HG03175 (cell line): ENCODE measurements around the gene C4orf46.
A peak's percentile ranks its signal among the peaks of the same experiment; 100 is the strongest.

Source experiments
- ATAC-seq: cut with Tn5 transposase; IDR thresholded peaks from one replicate; pipeline ENCODE4 v1.9.1; 2021; ENCODE audit warnings: mild to moderate bottlenecking, moderate library complexity; ENCODE audit not compliant: unreplicated experiment

The C4orf46 gene

GRCh38 chr4:158656439-158656838 lies 15.2 kb downstream of the C4orf46 start:
- no peak for ATAC-seq

- no peak for ATAC-seq
Measured at GRCh38 chr4:158652920-158653319, 18.8 kb downstream of the C4orf46 start.

- no peak for ATAC-seq
Measured at GRCh38 chr4:158649111-158649680, 22.5 kb downstream of the C4orf46 start.

GRCh38 chr4:158644760-158645159 lies 26.9 kb downstream of the C4orf46 start:
- ATAC-seq = no peak

GRCh38 chr4:158644356-158644755 lies 27.3 kb downstream of the C4orf46 start:
- ATAC-seq = no peak

GRCh38 chr4:158636619-158637018 lies 35.1 kb downstream of the C4orf46 start:
- ATAC-seq = no peak

- no peak for ATAC-seq
Measured at GRCh38 chr4:158630893-158631292, 40.8 kb downstream of the C4orf46 start.

GRCh38 chr4:158625544-158625943 lies 46.1 kb downstream of the C4orf46 start:
- no peak for ATAC-seq

GRCh38 chr4:158624889-158625478 lies 46.7 kb downstream of the C4orf46 start:
- ATAC-seq = peak; percentile 93

- ATAC-seq = no peak
Measured at GRCh38 chr4:158622251-158622650, 49.4 kb downstream of the C4orf46 start.

GRCh38 chr4:158621729-158622128 lies 50.0 kb downstream of the C4orf46 start:
- ATAC-seq = peak; percentile 45

GRCh38 chr4:158617956-158618355 lies 53.7 kb downstream of the C4orf46 start:
- no peak for ATAC-seq
